H1 (cell line): ENCODE measurements around the gene VSX1.

ENCODE experiments used
- BRCA1 ChIP-seq: IDR thresholded peaks from 2 replicates; pipeline ENCODE4 v1.6.1; 2012; ENCODE audit warnings: low read depth, low read length, improper control_type of control experiment
- CREB1 ChIP-seq: IDR thresholded peaks from 2 replicates; pipeline ENCODE4 v1.6.1; 2012; ENCODE audit warnings: inconsistent platforms
- CTCF ChIP-seq, 3 experiments: IDR thresholded peaks; 1 replicate in 2 of 3; 2 replicates in 1 of 3; pipeline versions ENCODE4 v1.5.1 to v1.6.1; 2011; ENCODE audit warnings: low read length in 3 of 3, mild to moderate bottlenecking in 3 of 3, inconsistent platforms in 2 of 3, low read depth in 1 of 3, moderate library complexity in 1 of 3; ENCODE audit not compliant: insufficient read depth in 1 of 3; ENCODE audit errors: control extremely low read depth in 1 of 3
- EGR1 ChIP-seq: IDR thresholded peaks from 2 replicates; pipeline ENCODE4 v1.6.1; 2011; ENCODE audit warnings: low read depth, low read length, borderline replicate concordance
- EP300 ChIP-seq, 2 experiments: IDR thresholded peaks; 1 replicate in 1 of 2; 2 replicates in 1 of 2; pipeline ENCODE4 v1.6.1; 2011 to 2012; ENCODE audit warnings: low read depth in 2 of 2, low read length in 2 of 2, mild to moderate bottlenecking in 2 of 2, borderline replicate concordance in 1 of 2, inconsistent platforms in 1 of 2, moderate library complexity in 1 of 2
- GABPA ChIP-seq: IDR thresholded peaks from 2 replicates; pipeline ENCODE4 v1.6.1; 2011; ENCODE audit warnings: mild to moderate bottlenecking, low read length, moderate library complexity, borderline replicate concordance; ENCODE audit not compliant: insufficient read depth
- KDM5A ChIP-seq: fragments of 200-600 bp; IDR thresholded peaks from 2 replicates; pipeline ENCODE4 v1.7.1; 2012; ENCODE audit warnings: mild to moderate bottlenecking, low read length, inconsistent platforms, mixed read lengths
- MAX ChIP-seq: IDR thresholded peaks from 2 replicates; pipeline ENCODE4 v1.6.1; 2012; ENCODE audit warnings: inconsistent platforms
- RBBP5 ChIP-seq: IDR thresholded peaks from 2 replicates; pipeline ENCODE4 v1.7.1; 2012; ENCODE audit warnings: low read depth, mild to moderate bottlenecking, inconsistent platforms, low read length, moderate library complexity, borderline replicate concordance
- RXRA ChIP-seq: IDR thresholded peaks from 2 replicates; pipeline ENCODE4 v1.6.1; 2011; ENCODE audit warnings: low read depth, mild to moderate bottlenecking, low read length, moderate library complexity; ENCODE audit not compliant: insufficient read depth
- TAF1 ChIP-seq: IDR thresholded peaks from 2 replicates; pipeline ENCODE4 v1.6.1; 2011; ENCODE audit warnings: mild to moderate bottlenecking, low read depth, low read length
- ZNF274 ChIP-seq: IDR thresholded peaks from 2 replicates; pipeline ENCODE4 v1.7.0; 2012; ENCODE audit warnings: low read length, borderline replicate concordance; ENCODE audit errors: extremely low read depth

- TF ChIP-seq CTCF (IDR thresholded peaks at IDR 0.05; ENCODE audit: control extremely low read depth in 1 of 3, insufficient read depth in 1 of 3, low read depth in 1 of 3, low read length in 3 of 3), result no peak
- TF ChIP-seq KDM5A, result no peak
- no peak for TF ChIP-seq ZNF274
- TF ChIP-seq EP300 (IDR thresholded peaks at IDR 0.05; ENCODE audit: borderline replicate concordance in 1 of 2, low read depth in 2 of 2, low read length in 2 of 2), result no peak
- no peak for TF ChIP-seq MAX
- no peak for TF ChIP-seq TAF1
- TF ChIP-seq RXRA, result no peak
- TF ChIP-seq EGR1, result no peak
- TF ChIP-seq BRCA1, result no peak
- TF ChIP-seq RBBP5, result no peak
- TF ChIP-seq CREB1, result no peak
- no peak for TF ChIP-seq GABPA
These were observed 29.4 kb downstream of the VSX1 start for GRCh38 chr20:25052255-25053194.
